GM12878 (cell line): Measurements from ENCODE around the gene DISC1.

Experiments used
- CBX3 ChIP-seq: fragments of 200-600 bp; sonication (generic); IDR thresholded peaks from 2 replicates; pipeline ENCODE4 v1.6.1; 2016; ENCODE audit warnings: low read depth, borderline replicate concordance
- CTCF ChIP-seq, 3 experiments: IDR thresholded peaks in 2 of 3; conservative IDR thresholded peaks in 1 of 3; 2 replicates each; pipeline ENCODE4 v1.5.1; 2011; ENCODE audit warnings: low read depth in 3 of 3, low read length in 3 of 3, mild to moderate bottlenecking in 3 of 3, control low read depth in 2 of 3, moderate library complexity in 2 of 3, inconsistent platforms in 1 of 3, mixed read lengths in 1 of 3; ENCODE audit not compliant: control insufficient read depth in 2 of 3, insufficient read depth in 1 of 3; ENCODE audit errors: extremely low read depth in 1 of 3
- E2F4 ChIP-seq: IDR thresholded peaks from 2 replicates; pipeline ENCODE4 v1.6.1; 2012; ENCODE audit warnings: low read depth, low read length, improper control_type of control experiment
- FOS ChIP-seq: IDR thresholded peaks from 3 replicates; pipeline ENCODE4 v1.6.1; 2011; ENCODE audit warnings: borderline replicate concordance; ENCODE audit not compliant: insufficient read length; ENCODE audit errors: extremely low read depth
- NRF1 ChIP-seq: conservative IDR thresholded peaks from 2 replicates; pipeline ENCODE4 v1.6.1; 2011; ENCODE audit warnings: mild to moderate bottlenecking, low read depth, low read length, improper control_type of control experiment
- POLR2A ChIP-seq: IDR thresholded peaks from 2 replicates; pipeline ENCODE4 v1.6.1; 2011; ENCODE audit warnings: low read depth, mild to moderate bottlenecking, low read length
- POU2F2 ChIP-seq: IDR thresholded peaks from 3 replicates; pipeline ENCODE4 v1.6.1; 2011; ENCODE audit warnings: low read depth, mild to moderate bottlenecking, low read length, borderline replicate concordance
- RELB ChIP-seq: fragments of 450-650 bp; IDR thresholded peaks from 2 replicates; pipeline ENCODE4 v1.6.1; 2017; ENCODE audit warnings: low read depth, mild to moderate bottlenecking, moderate library complexity
- REST ChIP-seq: IDR thresholded peaks from 2 replicates; pipeline ENCODE4 v1.6.1; 2012; ENCODE audit warnings: mild to moderate bottlenecking, low read depth, low read length
- RFX5 ChIP-seq: IDR thresholded peaks from 2 replicates; pipeline ENCODE4 v1.6.1; 2011; ENCODE audit warnings: low read depth, low read length, improper control_type of control experiment
- ZNF24 ChIP-seq: fragments of 450-650 bp; IDR thresholded peaks from 2 replicates; pipeline ENCODE4 v1.6.1; 2017; ENCODE audit warnings: antibody characterized with exemption, mild to moderate bottlenecking

GRCh38 chr1:231781892-231782291, 155.3 kb downstream of the DISC1 start:
- no peak for TF ChIP-seq NRF1
- TF ChIP-seq RFX5 = no peak
- no peak for TF ChIP-seq ZNF24
- no peak for TF ChIP-seq FOS
- no peak for TF ChIP-seq RELB
- no peak for TF ChIP-seq REST
- no peak for TF ChIP-seq CTCF (IDR thresholded peaks at IDR 0.05 in 2 of 3, conservative IDR thresholded peaks at IDR 0.05 in 1 of 3; ENCODE audit: control insufficient read depth in 2 of 3, extremely low read depth in 1 of 3, insufficient read depth in 1 of 3, low read depth in 3 of 3, low read length in 3 of 3)
- TF ChIP-seq CBX3 = no peak
- TF ChIP-seq POLR2A = no peak
- no peak for TF ChIP-seq POU2F2
- no peak for TF ChIP-seq E2F4
